Measurements from ENCODE around the gene GPN3.

DNA sequence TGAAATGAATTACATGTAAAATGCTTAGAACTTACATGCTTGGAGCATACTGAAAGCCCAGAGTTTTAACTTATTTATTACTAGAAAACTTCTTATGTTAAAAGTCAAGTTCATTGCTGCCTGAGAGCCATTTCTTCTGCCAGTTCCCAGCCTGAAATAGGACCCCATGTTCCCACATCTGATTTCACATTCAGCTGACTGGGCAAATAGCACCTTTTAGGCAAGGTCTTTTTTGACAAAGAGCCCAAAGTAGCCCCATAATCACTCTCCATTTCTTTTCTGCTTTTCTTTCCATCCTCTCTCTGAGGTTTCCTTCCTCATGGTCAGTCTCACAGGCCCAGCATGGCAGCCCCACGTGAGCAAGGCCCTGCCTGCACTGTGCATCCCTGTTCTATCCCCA, 16.8 kb downstream of the GPN3 start:
- TF ChIP-seq, protein P1, sequence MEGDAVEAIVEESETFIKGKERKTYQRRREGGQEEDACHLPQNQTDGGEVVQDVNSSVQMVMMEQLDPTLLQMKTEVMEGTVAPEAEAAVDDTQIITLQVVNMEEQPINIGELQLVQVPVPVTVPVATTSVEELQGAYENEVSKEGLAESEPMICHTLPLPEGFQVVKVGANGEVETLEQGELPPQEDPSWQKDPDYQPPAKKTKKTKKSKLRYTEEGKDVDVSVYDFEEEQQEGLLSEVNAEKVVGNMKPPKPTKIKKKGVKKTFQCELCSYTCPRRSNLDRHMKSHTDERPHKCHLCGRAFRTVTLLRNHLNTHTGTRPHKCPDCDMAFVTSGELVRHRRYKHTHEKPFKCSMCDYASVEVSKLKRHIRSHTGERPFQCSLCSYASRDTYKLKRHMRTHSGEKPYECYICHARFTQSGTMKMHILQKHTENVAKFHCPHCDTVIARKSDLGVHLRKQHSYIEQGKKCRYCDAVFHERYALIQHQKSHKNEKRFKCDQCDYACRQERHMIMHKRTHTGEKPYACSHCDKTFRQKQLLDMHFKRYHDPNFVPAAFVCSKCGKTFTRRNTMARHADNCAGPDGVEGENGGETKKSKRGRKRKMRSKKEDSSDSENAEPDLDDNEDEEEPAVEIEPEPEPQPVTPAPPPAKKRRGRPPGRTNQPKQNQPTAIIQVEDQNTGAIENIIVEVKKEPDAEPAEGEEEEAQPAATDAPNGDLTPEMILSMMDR (IDR thresholded peaks at IDR 0.05): no peak
- TF ChIP-seq POLR2A (IDR thresholded peaks at IDR 0.05; ENCODE audit: low read depth): no peak

All from esophagus muscularis mucosa (tissue), 3 donors.